DND-41 (cell line): ENCODE data around the gene GABRR3.

ENCODE experiments used
- ATAC-seq: fragments of 200-7000 bp; cut with Tn5 transposase; 3 replicates; pipeline ENCODE4 v1.9.1; 2021; ENCODE audit warnings: low read depth; ENCODE audit not compliant: insufficient read depth
- DNase-seq: peaks from one replicate; pipeline ENCODE4 v3.0.0-alpha.2; 2020
- H2AFZ ChIP-seq: 2 replicates; pipeline ENCODE4 v1.6.0; 2012; ENCODE audit warnings: low read depth, low read length
- H3K27ac ChIP-seq: 2 replicates; pipeline ENCODE4 v1.5.1; 2012; ENCODE audit warnings: low read length, inconsistent platforms
- H3K27me3 ChIP-seq: fragments of 200-600 bp; sonication (generic); 2 replicates; pipeline ENCODE4 v1.6.0; 2012; ENCODE audit warnings: low read length, mild to moderate bottlenecking, inconsistent platforms; ENCODE audit not compliant: insufficient read depth, poor library complexity
- H3K36me3 ChIP-seq: 2 replicates; pipeline ENCODE4 v1.5.1; 2012; ENCODE audit warnings: low read length, inconsistent platforms; ENCODE audit not compliant: insufficient read depth
- H3K4me1 ChIP-seq: 2 replicates; pipeline ENCODE4 v1.5.1; 2012; ENCODE audit warnings: mild to moderate bottlenecking, low read length; ENCODE audit not compliant: insufficient read depth
- H3K4me2 ChIP-seq: 2 replicates; pipeline ENCODE4 v1.6.0; 2012; ENCODE audit warnings: mild to moderate bottlenecking, moderate library complexity, low read length, inconsistent platforms; ENCODE audit not compliant: insufficient read depth
- H3K4me3 ChIP-seq, 2 experiments: fragments of 200-600 bp in 1 of 2; shearing (Covaris generic) in 1 of 2; 2 replicates each; pipeline ENCODE4 v1.5.1; 2012 to 2016; ENCODE audit warnings: inconsistent platforms in 2 of 2, low read length in 2 of 2, mild to moderate bottlenecking in 2 of 2, low read depth in 1 of 2, moderate library complexity in 1 of 2
- H3K79me2 ChIP-seq: 2 replicates; pipeline ENCODE4 v1.6.0; 2012; ENCODE audit warnings: low read length, inconsistent platforms; ENCODE audit not compliant: insufficient read depth
- H3K9ac ChIP-seq: 2 replicates; pipeline ENCODE4 v1.6.0; 2012; ENCODE audit warnings: low read depth, mild to moderate bottlenecking, inconsistent platforms, low read length, moderate library complexity
- H3K9me3 ChIP-seq: 2 replicates; pipeline ENCODE4 v1.5.1; 2012; ENCODE audit warnings: low read length, moderate library complexity, mild to moderate bottlenecking, inconsistent platforms; ENCODE audit not compliant: insufficient read depth, severe bottlenecking
- H4K20me1 ChIP-seq: 2 replicates; pipeline ENCODE4 v1.6.0; 2012; ENCODE audit warnings: low read length; ENCODE audit not compliant: insufficient read depth
- EZH2 ChIP-seq: IDR thresholded peaks from 3 replicates; pipeline ENCODE4 v1.6.1; 2012; ENCODE audit warnings: borderline replicate concordance, low read depth, mild to moderate bottlenecking, moderate library complexity, low read length, inconsistent platforms; ENCODE audit not compliant: severe bottlenecking
- TF ChIP-seq, protein P1 (sequence below): IDR thresholded peaks from 2 replicates; pipeline ENCODE4 v1.5.1; 2012; ENCODE audit warnings: borderline replicate concordance, low read length, moderate library complexity, mild to moderate bottlenecking; ENCODE audit not compliant: poor library complexity, severe bottlenecking; ENCODE audit errors: extremely low read depth

Gene GABRR3

GRCh38 chr3:98022978-98023820, 11.9 kb downstream of the GABRR3 start:
- H3K9ac ChIP-seq, result peak overlapping the region; percentile 13; the same call in 1 of the 2 replicates
- peak; percentile 97 for ATAC-seq
- DNase-seq, result peak; percentile 85
- no peak for TF ChIP-seq EZH2
- TF ChIP-seq, protein P1, sequence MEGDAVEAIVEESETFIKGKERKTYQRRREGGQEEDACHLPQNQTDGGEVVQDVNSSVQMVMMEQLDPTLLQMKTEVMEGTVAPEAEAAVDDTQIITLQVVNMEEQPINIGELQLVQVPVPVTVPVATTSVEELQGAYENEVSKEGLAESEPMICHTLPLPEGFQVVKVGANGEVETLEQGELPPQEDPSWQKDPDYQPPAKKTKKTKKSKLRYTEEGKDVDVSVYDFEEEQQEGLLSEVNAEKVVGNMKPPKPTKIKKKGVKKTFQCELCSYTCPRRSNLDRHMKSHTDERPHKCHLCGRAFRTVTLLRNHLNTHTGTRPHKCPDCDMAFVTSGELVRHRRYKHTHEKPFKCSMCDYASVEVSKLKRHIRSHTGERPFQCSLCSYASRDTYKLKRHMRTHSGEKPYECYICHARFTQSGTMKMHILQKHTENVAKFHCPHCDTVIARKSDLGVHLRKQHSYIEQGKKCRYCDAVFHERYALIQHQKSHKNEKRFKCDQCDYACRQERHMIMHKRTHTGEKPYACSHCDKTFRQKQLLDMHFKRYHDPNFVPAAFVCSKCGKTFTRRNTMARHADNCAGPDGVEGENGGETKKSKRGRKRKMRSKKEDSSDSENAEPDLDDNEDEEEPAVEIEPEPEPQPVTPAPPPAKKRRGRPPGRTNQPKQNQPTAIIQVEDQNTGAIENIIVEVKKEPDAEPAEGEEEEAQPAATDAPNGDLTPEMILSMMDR, result peak; percentile 96
- H3K4me1 ChIP-seq, result peaks cover 6% of the 10 kb centered on the region
- no peaks in the 10 kb centered on the region for H3K36me3 ChIP-seq
- peak overlapping the region; percentile 49 for H3K4me2 ChIP-seq
- peaks cover 8% of the 10 kb centered on the region for H3K27me3 ChIP-seq
- no peaks in the 10 kb centered on the region for H4K20me1 ChIP-seq
- no peak overlapping the region for H3K4me3 ChIP-seq
- H3K27ac ChIP-seq, result no peak overlapping the region
- peak overlapping the region; percentile 65 for H2AFZ ChIP-seq
- H3K79me2 ChIP-seq, result no peaks in the 10 kb centered on the region
- no peaks in the 10 kb centered on the region for H3K9me3 ChIP-seq

DNA sequence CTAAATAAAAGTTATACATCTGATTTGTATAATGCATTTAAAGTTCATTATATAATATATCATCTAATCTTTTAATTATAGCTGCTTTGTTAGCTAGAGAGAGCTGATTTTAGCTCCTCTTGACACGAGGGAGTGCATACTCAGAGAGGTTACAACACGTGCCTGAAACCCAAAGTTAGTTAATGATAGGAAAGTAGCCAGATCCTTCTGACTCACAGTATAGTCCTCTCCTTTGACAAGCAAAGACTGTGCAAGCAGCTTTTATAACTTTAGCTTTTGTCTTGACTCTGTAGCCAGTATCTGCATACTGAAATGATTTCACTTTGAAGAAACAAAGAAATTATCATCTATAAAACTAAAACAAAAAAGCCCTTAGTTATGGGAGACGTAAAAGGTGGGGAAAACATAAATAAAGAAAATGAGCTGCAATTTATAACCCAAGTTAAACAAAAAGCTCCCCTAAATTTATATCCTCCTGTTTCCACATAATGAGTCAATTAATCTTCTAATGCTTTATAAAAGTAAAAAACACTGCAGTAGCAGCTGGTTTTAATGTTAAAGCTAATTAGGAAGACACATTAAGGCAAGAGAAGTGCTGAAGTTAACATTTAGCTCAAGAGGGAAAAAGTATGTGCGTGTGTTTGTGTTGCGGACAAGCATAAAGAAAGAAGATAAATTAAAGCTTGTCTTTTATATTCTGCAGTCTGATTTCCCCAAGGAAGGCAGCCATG, 13.1 kb downstream of the GABRR3 start:
- Histone ChIP-seq H3K4me3 (no peak overlapping the region), H3K9ac (no peak overlapping the region), H3K27me3 (peaks cover 8% of the 10 kb centered on the region), H3K36me3 (no peaks in the 10 kb centered on the region), H2AFZ (no peak overlapping the region), H4K20me1 (no peaks in the 10 kb centered on the region), H3K4me1 (peaks cover 6% of the 10 kb centered on the region), H3K4me2 (no peak overlapping the region), H3K79me2 (no peaks in the 10 kb centered on the region), H3K27ac (no peak overlapping the region), H3K9me3 (no peaks in the 10 kb centered on the region)
- TF ChIP-seq, protein P1, result no peak
- TF ChIP-seq EZH2, result no peak
- ATAC-seq, result no peak
- no peak for DNase-seq

DNA sequence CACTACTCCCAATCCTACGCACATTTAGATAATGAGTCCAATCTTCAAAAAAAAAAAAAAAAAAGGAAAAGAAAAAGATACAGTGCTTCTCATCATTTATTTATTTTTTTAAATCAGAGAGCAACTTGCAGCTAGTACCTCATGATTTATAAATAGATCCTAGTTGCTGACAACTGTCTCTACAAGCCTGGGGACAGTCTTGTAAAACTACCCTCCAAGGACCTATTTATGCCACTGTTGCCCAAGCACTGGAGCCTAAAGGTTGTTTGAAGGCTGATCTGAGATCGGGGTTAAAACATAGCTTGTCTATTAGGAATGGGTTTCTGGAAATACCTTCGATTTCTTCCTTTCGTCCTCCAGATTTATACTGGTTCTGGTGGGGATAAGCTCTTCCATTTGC, 14.7 kb downstream of the GABRR3 start:
- no peak for ATAC-seq
- H3K4me1 ChIP-seq, result peaks cover 6% of the 10 kb centered on the region
- DNase-seq, result no peak
- H3K27ac ChIP-seq, result no peak overlapping the region
- no peak overlapping the region for H3K4me2 ChIP-seq
- no peaks in the 10 kb centered on the region for H3K79me2 ChIP-seq
- peaks cover 5% of the 10 kb centered on the region for H3K27me3 ChIP-seq
- H4K20me1 ChIP-seq, result no peaks in the 10 kb centered on the region
- H2AFZ ChIP-seq, result no peak overlapping the region
- H3K9ac ChIP-seq, result no peak overlapping the region
- no peak for TF ChIP-seq EZH2
- TF ChIP-seq, protein P1, result no peak
- H3K4me3 ChIP-seq, result no peak overlapping the region
- no peaks in the 10 kb centered on the region for H3K36me3 ChIP-seq
- H3K9me3 ChIP-seq, result no peaks in the 10 kb centered on the region
